Measurements from ENCODE around the gene FLT4. TPM values are rescaled to one million over a fixed set of nuclear protein-coding genes. Genes with fewer than 3 reads are reported as not detected.

Gene FLT4
- total and polyA plus RNA-seq, 9 of the 15 experiments (the other 6 are each of a cell fraction or from before 2014, with no cell fraction given): 0.01 to 0.42 (median 0.14) TPM; not detected in 2

DNA sequence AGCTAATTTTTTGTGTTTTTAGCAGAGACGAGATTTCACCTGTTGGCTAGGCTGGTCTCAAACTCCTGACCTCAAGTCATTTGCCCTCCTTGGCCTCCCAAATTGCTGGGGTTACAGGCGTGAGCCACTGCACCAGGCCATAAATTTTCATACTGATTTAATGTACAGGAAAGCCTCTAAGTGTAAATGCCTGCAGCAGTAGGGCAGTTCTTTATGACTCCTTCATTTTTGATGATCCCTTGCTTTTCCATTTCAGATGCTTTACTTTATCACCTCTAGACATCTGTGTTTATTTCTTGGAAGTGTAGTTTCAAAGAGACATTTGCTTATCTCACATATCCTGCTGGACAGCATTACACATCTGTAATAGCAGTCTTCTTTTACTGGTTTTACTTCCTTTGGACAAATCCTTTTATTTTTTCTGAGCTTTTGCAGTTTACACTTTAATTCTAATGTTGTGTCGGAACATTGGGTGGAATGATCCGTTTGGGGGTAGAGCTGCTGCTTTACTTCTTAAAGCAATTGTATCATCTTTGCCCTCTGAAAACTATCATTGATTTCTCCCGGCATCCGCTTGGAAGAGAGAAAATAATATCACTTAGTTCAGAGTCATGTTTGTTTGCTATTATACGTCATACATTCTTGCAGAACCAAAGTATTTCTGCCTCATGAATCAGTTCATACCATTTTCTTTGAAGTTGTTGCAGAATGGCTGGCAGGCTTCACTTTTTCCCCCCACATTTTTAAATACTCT lies 94.1 kb downstream of the FLT4 start (continued):
- peak; percentile 81 for TF ChIP-seq ADNP (tag; IDR thresholded peaks at IDR 0.05)
- TF ChIP-seq EP400 (IDR thresholded peaks at IDR 0.05): peak; percentile 30; the same call in 1 of the 2 replicates
- peak; percentile 31 for TF ChIP-seq HMGN3 (IDR thresholded peaks at IDR 0.05; ENCODE audit: borderline replicate concordance, extremely low read depth, insufficient read length, low read depth, low read length)
- peak; percentile 99 for TF ChIP-seq DPF2 (IDR thresholded peaks at IDR 0.05)
- TF ChIP-seq, protein P1, sequence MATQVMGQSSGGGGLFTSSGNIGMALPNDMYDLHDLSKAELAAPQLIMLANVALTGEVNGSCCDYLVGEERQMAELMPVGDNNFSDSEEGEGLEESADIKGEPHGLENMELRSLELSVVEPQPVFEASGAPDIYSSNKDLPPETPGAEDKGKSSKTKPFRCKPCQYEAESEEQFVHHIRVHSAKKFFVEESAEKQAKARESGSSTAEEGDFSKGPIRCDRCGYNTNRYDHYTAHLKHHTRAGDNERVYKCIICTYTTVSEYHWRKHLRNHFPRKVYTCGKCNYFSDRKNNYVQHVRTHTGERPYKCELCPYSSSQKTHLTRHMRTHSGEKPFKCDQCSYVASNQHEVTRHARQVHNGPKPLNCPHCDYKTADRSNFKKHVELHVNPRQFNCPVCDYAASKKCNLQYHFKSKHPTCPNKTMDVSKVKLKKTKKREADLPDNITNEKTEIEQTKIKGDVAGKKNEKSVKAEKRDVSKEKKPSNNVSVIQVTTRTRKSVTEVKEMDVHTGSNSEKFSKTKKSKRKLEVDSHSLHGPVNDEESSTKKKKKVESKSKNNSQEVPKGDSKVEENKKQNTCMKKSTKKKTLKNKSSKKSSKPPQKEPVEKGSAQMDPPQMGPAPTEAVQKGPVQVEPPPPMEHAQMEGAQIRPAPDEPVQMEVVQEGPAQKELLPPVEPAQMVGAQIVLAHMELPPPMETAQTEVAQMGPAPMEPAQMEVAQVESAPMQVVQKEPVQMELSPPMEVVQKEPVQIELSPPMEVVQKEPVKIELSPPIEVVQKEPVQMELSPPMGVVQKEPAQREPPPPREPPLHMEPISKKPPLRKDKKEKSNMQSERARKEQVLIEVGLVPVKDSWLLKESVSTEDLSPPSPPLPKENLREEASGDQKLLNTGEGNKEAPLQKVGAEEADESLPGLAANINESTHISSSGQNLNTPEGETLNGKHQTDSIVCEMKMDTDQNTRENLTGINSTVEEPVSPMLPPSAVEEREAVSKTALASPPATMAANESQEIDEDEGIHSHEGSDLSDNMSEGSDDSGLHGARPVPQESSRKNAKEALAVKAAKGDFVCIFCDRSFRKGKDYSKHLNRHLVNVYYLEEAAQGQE (IDR thresholded peaks at IDR 0.05; ENCODE audit: borderline replicate concordance): peak; percentile 51; the same call in 1 of the 2 replicates
- TF ChIP-seq, protein P1 (CRISPR knock-in tag; IDR thresholded peaks at IDR 0.05; ENCODE audit: low read depth): no peak
- TF ChIP-seq, protein P2, sequence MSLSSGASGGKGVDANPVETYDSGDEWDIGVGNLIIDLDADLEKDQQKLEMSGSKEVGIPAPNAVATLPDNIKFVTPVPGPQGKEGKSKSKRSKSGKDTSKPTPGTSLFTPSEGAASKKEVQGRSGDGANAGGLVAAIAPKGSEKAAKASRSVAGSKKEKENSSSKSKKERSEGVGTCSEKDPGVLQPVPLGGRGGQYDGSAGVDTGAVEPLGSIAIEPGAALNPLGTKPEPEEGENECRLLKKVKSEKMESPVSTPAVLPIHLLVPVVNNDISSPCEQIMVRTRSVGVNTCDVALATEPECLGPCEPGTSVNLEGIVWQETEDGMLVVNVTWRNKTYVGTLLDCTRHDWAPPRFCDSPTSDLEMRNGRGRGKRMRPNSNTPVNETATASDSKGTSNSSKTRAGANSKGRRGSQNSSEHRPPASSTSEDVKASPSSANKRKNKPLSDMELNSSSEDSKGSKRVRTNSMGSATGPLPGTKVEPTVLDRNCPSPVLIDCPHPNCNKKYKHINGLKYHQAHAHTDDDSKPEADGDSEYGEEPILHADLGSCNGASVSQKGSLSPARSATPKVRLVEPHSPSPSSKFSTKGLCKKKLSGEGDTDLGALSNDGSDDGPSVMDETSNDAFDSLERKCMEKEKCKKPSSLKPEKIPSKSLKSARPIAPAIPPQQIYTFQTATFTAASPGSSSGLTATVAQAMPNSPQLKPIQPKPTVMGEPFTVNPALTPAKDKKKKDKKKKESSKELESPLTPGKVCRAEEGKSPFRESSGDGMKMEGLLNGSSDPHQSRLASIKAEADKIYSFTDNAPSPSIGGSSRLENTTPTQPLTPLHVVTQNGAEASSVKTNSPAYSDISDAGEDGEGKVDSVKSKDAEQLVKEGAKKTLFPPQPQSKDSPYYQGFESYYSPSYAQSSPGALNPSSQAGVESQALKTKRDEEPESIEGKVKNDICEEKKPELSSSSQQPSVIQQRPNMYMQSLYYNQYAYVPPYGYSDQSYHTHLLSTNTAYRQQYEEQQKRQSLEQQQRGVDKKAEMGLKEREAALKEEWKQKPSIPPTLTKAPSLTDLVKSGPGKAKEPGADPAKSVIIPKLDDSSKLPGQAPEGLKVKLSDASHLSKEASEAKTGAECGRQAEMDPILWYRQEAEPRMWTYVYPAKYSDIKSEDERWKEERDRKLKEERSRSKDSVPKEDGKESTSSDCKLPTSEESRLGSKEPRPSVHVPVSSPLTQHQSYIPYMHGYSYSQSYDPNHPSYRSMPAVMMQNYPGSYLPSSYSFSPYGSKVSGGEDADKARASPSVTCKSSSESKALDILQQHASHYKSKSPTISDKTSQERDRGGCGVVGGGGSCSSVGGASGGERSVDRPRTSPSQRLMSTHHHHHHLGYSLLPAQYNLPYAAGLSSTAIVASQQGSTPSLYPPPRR (CRISPR knock-in tag; IDR thresholded peaks at IDR 0.05; ENCODE audit: borderline replicate concordance): no peak
- TF ChIP-seq JUNB (CRISPR knock-in tag; conservative IDR thresholded peaks at IDR 0.05): no peak
